Upper lobe of left lung (tissue), 4 donors: Measurements from ENCODE around the gene CPEB2.

ENCODE experiments used
- POLR2A ChIP-seq, 4 donors: fragments of 450-650 bp; IDR thresholded peaks; one replicate each; pipeline ENCODE4 v1.5.1; 2016 to 2017; ENCODE audit warnings: antibody characterized with exemption in 4 of 4, mild to moderate bottlenecking in 2 of 4
- TF ChIP-seq, protein P1 (sequence below), 6 experiments: fragments of 450-650 bp in 4 of 6; fragments of 200-600 bp in 2 of 6; sonication (generic) in 2 of 6; IDR thresholded peaks; one replicate each; pipeline ENCODE4 v1.5.1; 2016 to 2019; ENCODE audit warnings: antibody characterized with exemption in 6 of 6

DNA sequence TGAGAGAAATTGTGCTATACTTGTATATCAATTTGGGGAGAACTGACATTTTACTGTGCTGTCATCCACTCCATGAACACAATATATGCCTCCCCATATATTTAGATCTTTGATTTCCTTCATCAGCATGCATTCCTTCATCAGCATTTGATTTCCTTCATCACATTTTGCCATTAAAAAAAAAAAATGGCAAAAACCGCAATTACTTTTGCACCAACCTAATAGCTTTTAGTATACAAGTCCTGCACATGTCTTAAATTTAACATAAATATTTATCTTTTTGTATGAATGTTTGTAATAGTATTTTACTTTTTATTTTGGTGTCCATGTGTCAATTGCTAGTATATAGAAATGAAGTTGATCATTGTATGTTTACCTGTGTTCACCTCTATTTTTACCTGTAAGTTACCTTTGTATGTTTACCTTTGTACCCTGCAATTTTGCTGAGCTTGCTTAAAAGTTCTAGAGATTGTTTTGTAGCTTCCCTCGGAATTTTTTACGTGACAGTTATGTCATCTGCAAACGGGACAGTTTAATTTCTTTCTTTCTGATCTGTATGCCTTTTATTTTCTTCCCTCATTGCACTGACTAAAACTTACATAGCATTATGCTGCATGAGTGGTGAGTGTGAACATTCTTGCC lies 86.2 kb downstream of the CPEB2 start:
- TF ChIP-seq, protein P1, sequence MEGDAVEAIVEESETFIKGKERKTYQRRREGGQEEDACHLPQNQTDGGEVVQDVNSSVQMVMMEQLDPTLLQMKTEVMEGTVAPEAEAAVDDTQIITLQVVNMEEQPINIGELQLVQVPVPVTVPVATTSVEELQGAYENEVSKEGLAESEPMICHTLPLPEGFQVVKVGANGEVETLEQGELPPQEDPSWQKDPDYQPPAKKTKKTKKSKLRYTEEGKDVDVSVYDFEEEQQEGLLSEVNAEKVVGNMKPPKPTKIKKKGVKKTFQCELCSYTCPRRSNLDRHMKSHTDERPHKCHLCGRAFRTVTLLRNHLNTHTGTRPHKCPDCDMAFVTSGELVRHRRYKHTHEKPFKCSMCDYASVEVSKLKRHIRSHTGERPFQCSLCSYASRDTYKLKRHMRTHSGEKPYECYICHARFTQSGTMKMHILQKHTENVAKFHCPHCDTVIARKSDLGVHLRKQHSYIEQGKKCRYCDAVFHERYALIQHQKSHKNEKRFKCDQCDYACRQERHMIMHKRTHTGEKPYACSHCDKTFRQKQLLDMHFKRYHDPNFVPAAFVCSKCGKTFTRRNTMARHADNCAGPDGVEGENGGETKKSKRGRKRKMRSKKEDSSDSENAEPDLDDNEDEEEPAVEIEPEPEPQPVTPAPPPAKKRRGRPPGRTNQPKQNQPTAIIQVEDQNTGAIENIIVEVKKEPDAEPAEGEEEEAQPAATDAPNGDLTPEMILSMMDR (IDR thresholded peaks at IDR 0.05): no peak
- TF ChIP-seq POLR2A (IDR thresholded peaks at IDR 0.05): no peak
